GM12878 (cell line): ENCODE results near the gene CSTF1. TPM values are rescaled to one million over a fixed set of nuclear protein-coding genes. Genes with fewer than 3 reads are reported as not detected.

Source experiments
- ATAC-seq: fragments of 200-7000 bp; cut with Tn5 transposase; 3 replicates; pipeline ENCODE4 v1.9.1; 2020; ENCODE audit warnings: mild to moderate bottlenecking, moderate library complexity
- BruUV-seq: library from RNA; stranded (reverse); fragments of 400-500 nt; replicated peaks from 2 replicates; lab custom pipeline; 2021; lab: Mats Ljungman, UMichigan
- CTCF ChIA-PET: fragments of 300-600 bp; sonication (Branson Sonifier 250); formaldehyde crosslinking; extraction: SDS; loops from one replicate; lab custom pipeline; 2021; ENCODE audit warnings: inconsistent platforms; lab: Yijun Ruan, JAX
- POLR2A ChIA-PET: fragments of 350-600 bp; formaldehyde crosslinking; extraction: SDS; loops from one replicate; lab custom pipeline; 2021; ENCODE audit warnings: inconsistent platforms; lab: Charles Lee
- RAD21 ChIA-PET: fragments of 300-600 bp; sonication (Branson Sonifier 250); formaldehyde crosslinking; loops from one replicate; lab custom pipeline; 2023; ENCODE audit warnings: antibody characterized with exemption; ENCODE audit not compliant: unreplicated experiment; lab: Charles Lee
- SMC1A ChIA-PET: fragments of 300-600 bp; sonication (Branson Sonifier 250); formaldehyde crosslinking; loops from one replicate; lab custom pipeline; 2023; ENCODE audit not compliant: unreplicated experiment, uncharacterized antibody; lab: Charles Lee
- DNase-seq: peaks from one replicate; pipeline ENCODE4 v3.0.0-alpha.2; 2011; ENCODE audit warnings: low read depth, low spot score
- FAIRE-seq: peaks from 3 replicates; lab custom pipeline; 2011; peaks lifted over from hg19 to GRCh38; lab: Jason Lieb, UNC
- H2AFZ ChIP-seq: 2 replicates; pipeline ENCODE4 v1.6.0; 2011; ENCODE audit warnings: low read depth, low read length, control low read depth; ENCODE audit not compliant: control insufficient read depth
- H3K27ac ChIP-seq: 2 replicates; pipeline ENCODE4 v1.5.1; 2011; ENCODE audit warnings: control low read depth; ENCODE audit not compliant: control insufficient read depth, insufficient read depth
- H3K27me3 ChIP-seq, 2 experiments: replicated peaks in 1 of 2; 2 replicates each; pipeline versions ENCODE4 v1.6.0 to v1.6.1; 2011; ENCODE audit warnings: low read length in 1 of 2; ENCODE audit not compliant: control insufficient read depth in 2 of 2, insufficient read depth in 2 of 2
- H3K36me3 ChIP-seq, 2 experiments: 2 replicates each; pipeline ENCODE4 v1.5.1; 2011; ENCODE audit warnings: low read length in 1 of 2; ENCODE audit not compliant: control insufficient read depth in 2 of 2, insufficient read depth in 2 of 2
- H3K4me1 ChIP-seq: 2 replicates; pipeline ENCODE4 v1.6.1; 2011; ENCODE audit warnings: mild to moderate bottlenecking, low read length, moderate library complexity, mixed read lengths; ENCODE audit not compliant: control insufficient read depth, insufficient read depth
- H3K4me2 ChIP-seq: 2 replicates; pipeline ENCODE4 v1.6.0; 2011; ENCODE audit warnings: control low read depth; ENCODE audit not compliant: control insufficient read depth, insufficient read depth
- H3K4me3 ChIP-seq: fragments of 200-600 bp; sonication (generic); 2 replicates; pipeline ENCODE4 v1.5.1; 2016
- H3K79me2 ChIP-seq: 2 replicates; pipeline ENCODE4 v1.6.0; 2011; ENCODE audit warnings: low read length; ENCODE audit not compliant: control insufficient read depth, insufficient read depth
- H3K9ac ChIP-seq: 2 replicates; pipeline ENCODE4 v1.8.0; 2011; ENCODE audit warnings: low read length, control low read depth, mixed read lengths; ENCODE audit not compliant: control insufficient read depth, insufficient read depth
- H3K9me3 ChIP-seq: replicated peaks from 3 replicates; pipeline ENCODE4 v1.5.1; 2011; ENCODE audit warnings: mild to moderate bottlenecking, low read length; ENCODE audit not compliant: control insufficient read depth, insufficient read depth
- H4K20me1 ChIP-seq: 2 replicates; pipeline ENCODE4 v1.6.0; 2011; ENCODE audit not compliant: control insufficient read depth, insufficient read depth
- BCLAF1 ChIP-seq: fragments of 450-650 bp; IDR thresholded peaks from 2 replicates; pipeline ENCODE4 v1.6.1; 2017; ENCODE audit warnings: antibody characterized with exemption, mild to moderate bottlenecking, moderate library complexity
- CBX5 ChIP-seq: sonication (generic); IDR thresholded peaks from 2 replicates; pipeline ENCODE4 v1.6.1; 2016; ENCODE audit warnings: low read depth, moderate library complexity, mild to moderate bottlenecking, inconsistent platforms
- ESRRA ChIP-seq: IDR thresholded peaks from 2 replicates; pipeline ENCODE4 v1.6.1; 2012; ENCODE audit warnings: mild to moderate bottlenecking, low read length, improper control_type of control experiment
- IKZF1 ChIP-seq: fragments of 450-650 bp; conservative IDR thresholded peaks from 2 replicates; pipeline ENCODE4 v1.6.1; 2017; ENCODE audit warnings: antibody characterized with exemption, mild to moderate bottlenecking
- IRF4 ChIP-seq: IDR thresholded peaks from 2 replicates; pipeline ENCODE4 v1.6.1; 2011; ENCODE audit warnings: low read depth, low read length
- JUNB ChIP-seq: IDR thresholded peaks from 2 replicates; pipeline ENCODE4 v1.6.1; 2016; ENCODE audit warnings: antibody characterized with exemption, mild to moderate bottlenecking
- RBBP5 ChIP-seq: fragments of 200-600 bp; sonication (generic); conservative IDR thresholded peaks from 2 replicates; pipeline ENCODE4 v1.6.1; 2016
- WRNIP1 ChIP-seq: IDR thresholded peaks from 2 replicates; pipeline ENCODE4 v1.6.1; 2011; ENCODE audit warnings: low read depth, low read length, improper control_type of control experiment, borderline replicate concordance
- ZBTB33 ChIP-seq: fragments of 450-650 bp; IDR thresholded peaks from 2 replicates; pipeline ENCODE4 v1.6.1; 2017; ENCODE audit warnings: mild to moderate bottlenecking
- ZBTB4 ChIP-seq: fragments of 450-650 bp; formaldehyde crosslinking; IDR thresholded peaks from 2 replicates; pipeline ENCODE4 v1.4.0; 2022; ENCODE audit warnings: mild to moderate bottlenecking, moderate library complexity
- WGBS: methylation state at CpG from one replicate; pipeline ENCODE4 v1.1.6; 2016; ENCODE audit warnings: low lambda C conversion rate; ENCODE audit not compliant: insufficient replicate concordance, insufficient coverage; ENCODE audit errors: missing lambda C conversion rate; 5-methylcytosine and 5-hydroxymethylcytosine counted together
- in situ Hi-C: fragments of 300-500 bp; cut with MboI; formaldehyde crosslinking; loops from 9 replicates; pipeline ENCODE4 v1.14.3; 2018; ENCODE audit warnings: mixed read lengths
- intact Hi-C: fragments of 100-400 bp; cut with micrococcal nuclease; formaldehyde crosslinking; loops from one replicate; pipeline ENCODE4 v1.14.2; 2022; ENCODE audit not compliant: unreplicated experiment
- polyA plus RNA-seq, 11 experiments: library from polyadenylated mRNA; depleted of rRNA in 4 of 11; unstranded in 6 of 11; stranded (reverse) in 5 of 11; fragments of >200 nt; fragmentation: Nextera tagmentation in 4 of 11; fragmentation: Illumina TruSeq in 1 of 11; extraction: Ambion mirVana in 4 of 11; extraction: Trizol in 1 of 11; gene quantifications; 1 replicate in 1 of 11; 2 replicates in 10 of 11; pipeline versions ENCODE4 v1.2.1 to v1.2.3, GENCODE V29; 2011 to 2016; ENCODE audit warnings: inconsistent platforms in 2 of 11, missing spikeins in 2 of 11, low read depth in 1 of 11
- total RNA-seq, 4 experiments: library from RNA; depleted of rRNA in 3 of 4; stranded (reverse); fragments of >200 nt in 3 of 4; fragmentation: Illumina TruSeq in 1 of 4; extraction: Trizol in 1 of 4; gene quantifications; 2 replicates each; pipeline versions ENCODE4 v1.2.1 to v1.2.3, GENCODE V29; 2013 to 2021

CSTF1 gene
- total and polyA plus RNA-seq, 10 of the 15 experiments (the other 5 are each of a cell fraction or from before 2014, with no cell fraction given): 41.8 to 89.1 (median 50.1) TPM

- in situ Hi-C loops (no loop called here), intact Hi-C loops (no loop called here)
- H3K36me3 ChIP-seq: no peaks in the 10 kb centered on the region
- H3K4me2 ChIP-seq: no peak overlapping the region
- H4K20me1 ChIP-seq: no peaks in the 10 kb centered on the region
- ATAC-seq: no peak
- no peak overlapping the region for H3K4me3 ChIP-seq
- no peak for DNase-seq
- ChIA-PET POLR2A (interaction anchor here (2.3 kb wide), 1 partner anchor 10 kb away, joined by 20 read pairs; no protein-coding TSS in a partner anchor), RAD21 (no interaction called here), CTCF (interaction anchor here (1.3 kb wide), 1 partner anchor 10 kb away, joined by 4 read pairs; no protein-coding TSS in a partner anchor), SMC1A (interaction anchor here (0.9 to 2.7 kb wide), 3 partner anchors 8 to 32 kb away, joined by 3 to 21 read pairs (median 3); partner anchors contain the start of gene CASS4)
- H2AFZ ChIP-seq: no peak overlapping the region
- 84% methylated on average over 27 of the region's 27 CpGs for WGBS
- H3K9ac ChIP-seq: no peak overlapping the region
- TF ChIP-seq WRNIP1: no peak
- TF ChIP-seq IRF4: no peak
- no peak for TF ChIP-seq CBX5
- TF ChIP-seq JUNB: no peak
- TF ChIP-seq ESRRA: no peak
- TF ChIP-seq ZBTB33: no peak
- no peak for TF ChIP-seq BCLAF1
- TF ChIP-seq RBBP5: no peak
- no peak for TF ChIP-seq ZBTB4
- no peak for TF ChIP-seq IKZF1
- no peaks in the 10 kb centered on the region for H3K9me3 ChIP-seq
- H3K27me3 ChIP-seq: no peaks in the 10 kb centered on the region
- no peaks in the 10 kb centered on the region for H3K79me2 ChIP-seq
- no peak for FAIRE-seq
- BruUV-seq: no TSS peak
- H3K27ac ChIP-seq: no peak overlapping the region
- peaks cover 20% of the 10 kb centered on the region for H3K4me1 ChIP-seq
Observed at GRCh38 chr20:56443654-56444540, 51.5 kb downstream of the CSTF1 start.
